Sigmoid colon (tissue), 4 donors: ENCODE measurements around the gene KDM3B.

Experiments used
- POLR2A ChIP-seq, 2 donors: fragments of 450-650 bp; IDR thresholded peaks; one replicate each; pipeline ENCODE4 v1.6.1; 2016; ENCODE audit warnings: antibody characterized with exemption in 2 of 2, mild to moderate bottlenecking in 2 of 2, moderate library complexity in 2 of 2
- POLR2AphosphoS5 ChIP-seq, 4 donors: sonication (generic); formaldehyde crosslinking; IDR thresholded peaks; one replicate each; pipeline ENCODE4 v1.6.1; 2017; ENCODE audit warnings: antibody characterized with exemption in 4 of 4
- TF ChIP-seq, protein P1 (sequence below), 4 experiments: fragments of 450-650 bp in 3 of 4; fragments of 200-600 bp in 1 of 4; IDR thresholded peaks; one replicate each; pipeline ENCODE4 v1.5.1; 2016 to 2019; ENCODE audit warnings: antibody characterized with exemption in 4 of 4, mild to moderate bottlenecking in 3 of 4, moderate library complexity in 2 of 4

DNA sequence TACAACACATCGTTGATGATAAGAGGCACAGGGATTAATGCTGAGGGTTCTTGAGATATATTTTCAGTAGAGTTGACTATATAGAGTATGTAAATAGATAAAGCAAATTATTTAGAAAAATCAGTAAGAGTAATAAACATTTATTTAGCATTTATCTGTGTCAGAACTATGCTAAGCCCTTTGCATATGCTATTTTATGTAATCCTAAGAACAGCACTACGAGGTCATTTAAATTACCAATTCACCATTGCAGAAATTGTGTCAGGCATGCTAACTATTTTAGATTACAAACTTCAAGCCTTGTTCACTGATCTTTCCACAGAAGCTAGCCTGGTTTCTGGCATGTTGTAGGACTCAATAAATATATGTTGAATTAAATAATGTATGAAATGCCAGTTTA is 66.0 kb downstream of the KDM3B start:
- TF ChIP-seq, protein P1, sequence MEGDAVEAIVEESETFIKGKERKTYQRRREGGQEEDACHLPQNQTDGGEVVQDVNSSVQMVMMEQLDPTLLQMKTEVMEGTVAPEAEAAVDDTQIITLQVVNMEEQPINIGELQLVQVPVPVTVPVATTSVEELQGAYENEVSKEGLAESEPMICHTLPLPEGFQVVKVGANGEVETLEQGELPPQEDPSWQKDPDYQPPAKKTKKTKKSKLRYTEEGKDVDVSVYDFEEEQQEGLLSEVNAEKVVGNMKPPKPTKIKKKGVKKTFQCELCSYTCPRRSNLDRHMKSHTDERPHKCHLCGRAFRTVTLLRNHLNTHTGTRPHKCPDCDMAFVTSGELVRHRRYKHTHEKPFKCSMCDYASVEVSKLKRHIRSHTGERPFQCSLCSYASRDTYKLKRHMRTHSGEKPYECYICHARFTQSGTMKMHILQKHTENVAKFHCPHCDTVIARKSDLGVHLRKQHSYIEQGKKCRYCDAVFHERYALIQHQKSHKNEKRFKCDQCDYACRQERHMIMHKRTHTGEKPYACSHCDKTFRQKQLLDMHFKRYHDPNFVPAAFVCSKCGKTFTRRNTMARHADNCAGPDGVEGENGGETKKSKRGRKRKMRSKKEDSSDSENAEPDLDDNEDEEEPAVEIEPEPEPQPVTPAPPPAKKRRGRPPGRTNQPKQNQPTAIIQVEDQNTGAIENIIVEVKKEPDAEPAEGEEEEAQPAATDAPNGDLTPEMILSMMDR (IDR thresholded peaks at IDR 0.05) = no peak
- TF ChIP-seq POLR2A (IDR thresholded peaks at IDR 0.05) (no peak), POLR2AphosphoS5 (IDR thresholded peaks at IDR 0.05) (no peak)
